GM06990 (cell line): Measurements from ENCODE around the gene WDFY4.
"Not testable (repeated sequence)": the region's sequence is repeated elsewhere in the genome, so short reads cannot be mapped to it uniquely, and the experiment has no call there.

Source experiments
- DNase-seq: peaks from one replicate; pipeline ENCODE4 v3.0.0-alpha.2; 2011; ENCODE audit not compliant: insufficient read length; ENCODE audit errors: extremely low read depth
- H3K27me3 ChIP-seq: replicated peaks from 2 replicates; pipeline ENCODE4 v1.6.0; 2011; ENCODE audit warnings: low read length; ENCODE audit not compliant: control insufficient read depth, insufficient read depth
- H3K36me3 ChIP-seq: 2 replicates; pipeline ENCODE4 v1.5.1; 2011; ENCODE audit warnings: low read length; ENCODE audit not compliant: control insufficient read depth, insufficient read depth
- H3K4me3 ChIP-seq: replicated peaks from 2 replicates; pipeline ENCODE4 v1.5.1; 2011; ENCODE audit warnings: low read depth, mild to moderate bottlenecking, control low read depth, low read length
- CTCF ChIP-seq: IDR thresholded peaks from 2 replicates; pipeline ENCODE4 v1.5.1; 2011; ENCODE audit warnings: low read length, control low read depth, mild to moderate bottlenecking, inconsistent platforms; ENCODE audit not compliant: insufficient read depth, poor library complexity, severe bottlenecking

Gene WDFY4

DNA sequence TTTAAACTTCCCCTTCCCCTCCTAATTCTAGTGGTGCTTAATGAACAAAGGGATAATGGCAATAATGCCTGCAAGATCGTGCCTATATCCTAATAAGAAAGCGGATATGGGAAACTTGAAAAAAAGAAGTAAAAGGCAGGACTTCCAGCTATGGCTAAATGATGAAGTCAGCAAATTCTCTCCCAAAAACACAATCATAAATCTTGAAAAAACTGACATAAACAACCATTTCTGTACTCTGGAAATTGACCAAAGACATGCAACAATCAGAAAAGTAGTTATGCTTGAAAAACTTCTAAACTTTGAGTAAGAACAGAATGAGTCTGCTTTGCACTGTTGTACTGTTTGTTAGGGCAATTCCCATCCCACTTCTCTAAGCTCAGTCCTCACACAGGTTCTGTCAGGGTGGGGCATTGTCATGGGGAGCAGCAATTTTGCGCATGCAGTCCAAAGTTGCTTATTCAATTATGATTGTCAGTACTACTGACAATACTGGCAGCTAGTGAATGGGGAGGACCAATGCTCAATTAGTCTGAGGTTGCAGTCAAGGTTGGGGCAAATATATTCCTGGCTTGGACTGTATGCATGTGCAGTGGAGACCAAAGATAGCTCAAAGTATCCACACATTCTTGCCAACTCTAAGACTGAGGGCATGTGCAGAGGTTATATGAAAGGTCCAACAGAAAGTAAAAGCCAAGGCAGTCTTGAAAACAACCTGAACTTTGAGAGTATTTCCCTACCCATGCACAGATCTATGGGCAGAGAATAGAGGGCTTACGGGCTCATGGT lies 45.7 kb upstream of the WDFY4 start:
- no peaks in the 10 kb centered on the region for H3K27me3 ChIP-seq
- H3K4me3 ChIP-seq = no peak overlapping the region

GRCh38 chr10:48639632-48640031 lies 45.0 kb upstream of the WDFY4 start:
- no peaks in the 10 kb centered on the region for H3K36me3 ChIP-seq
- DNase-seq = no peak
- no peak overlapping the region for H3K4me3 ChIP-seq
- no peaks in the 10 kb centered on the region for H3K27me3 ChIP-seq
- TF ChIP-seq CTCF = no peak

More for the DNA sequence above, 45.7 kb upstream of the WDFY4 start:
- H3K36me3 ChIP-seq = no peaks in the 10 kb centered on the region
- DNase-seq = no peak
- TF ChIP-seq CTCF = no peak

- H3K36me3 ChIP-seq = no peaks in the 10 kb centered on the region
- H3K27me3 ChIP-seq = no peaks in the 10 kb centered on the region
- DNase-seq = no peak
- no peak for TF ChIP-seq CTCF
- H3K4me3 ChIP-seq = no peak overlapping the region
Observed at GRCh38 chr10:48640326-48640725, 44.3 kb upstream of the WDFY4 start.

- DNase-seq, H3K4me3 ChIP-seq, H3K27me3 ChIP-seq, H3K36me3 ChIP-seq: not testable (repeated sequence)
Observed at GRCh38 chr10:48641099-48641690, 43.5 kb upstream of the WDFY4 start.

- no peak for TF ChIP-seq CTCF
- Histone ChIP-seq H3K4me3 (no peak overlapping the region), H3K27me3 (no peaks in the 10 kb centered on the region), H3K36me3 (no peaks in the 10 kb centered on the region)
- DNase-seq = no peak
Observed at GRCh38 chr10:48645600-48645999, 39.1 kb upstream of the WDFY4 start.

- H3K4me3 ChIP-seq, H3K27me3 ChIP-seq, H3K36me3 ChIP-seq, DNase-seq: not testable (repeated sequence)
Observed at GRCh38 chr10:48647073-48647472, 37.6 kb upstream of the WDFY4 start.
